A549 (cell line): ENCODE measurements around the gene NSUN7.

ENCODE experiments used
- CEBPB ChIP-seq, 2 experiments: fragments of >200 bp in 1 of 2; sonication (Bioruptor Twin) in 1 of 2; formaldehyde crosslinking in 1 of 2; IDR thresholded peaks; 2 replicates each; pipeline ENCODE4 v1.6.1; 2012 to 2016
- FOSB ChIP-seq: fragments of 250-450 bp; sonication (Bioruptor Pico); IDR thresholded peaks from 2 replicates; pipeline ENCODE4 v1.5.0; 2020; ENCODE audit warnings: mild to moderate bottlenecking, moderate library complexity
- JUNB ChIP-seq: fragments of >200 bp; sonication (Bioruptor Twin); formaldehyde crosslinking; IDR thresholded peaks from 2 replicates; pipeline ENCODE4 v1.6.1; 2016
- NFE2L2 ChIP-seq: fragments of 150-350 bp; conservative IDR thresholded peaks from 2 replicates; pipeline ENCODE4 v1.6.1; 2014; ENCODE audit warnings: low read length
- NPAS2 ChIP-seq: fragments of 250-450 bp; sonication (Bioruptor Pico); IDR thresholded peaks from 2 replicates; pipeline ENCODE4 v1.8.0; 2022; ENCODE audit warnings: mild to moderate bottlenecking, moderate library complexity, borderline replicate concordance
- POLR2A ChIP-seq: IDR thresholded peaks from 2 replicates; pipeline ENCODE4 v1.6.1; 2012; ENCODE audit warnings: mild to moderate bottlenecking, low read length
- RAD21 ChIP-seq, 2 experiments: fragments of >200 bp in 1 of 2; sonication (Bioruptor Twin) in 1 of 2; formaldehyde crosslinking in 1 of 2; IDR thresholded peaks in 1 of 2; conservative IDR thresholded peaks in 1 of 2; 2 replicates in 1 of 2; 3 replicates in 1 of 2; pipeline ENCODE4 v1.6.1; 2012 to 2018; ENCODE audit warnings: inconsistent platforms in 1 of 2
- RARB ChIP-seq: fragments of 250-450 bp; sonication (Bioruptor Pico); IDR thresholded peaks from 2 replicates; pipeline ENCODE4 v1.8.0; 2021; ENCODE audit warnings: mild to moderate bottlenecking, moderate library complexity
- RCOR1 ChIP-seq: fragments of 150-350 bp; IDR thresholded peaks from 2 replicates; pipeline ENCODE4 v1.6.1; 2014; ENCODE audit warnings: antibody characterized with exemption, low read length, low read depth
- REST ChIP-seq: fragments of 200-600 bp; sonication (generic); IDR thresholded peaks from 2 replicates; pipeline ENCODE4 v1.6.1; 2016; ENCODE audit warnings: antibody characterized with exemption, mild to moderate bottlenecking, moderate library complexity
- RFX5 ChIP-seq: fragments of 450-650 bp; IDR thresholded peaks from 2 replicates; pipeline ENCODE4 v1.7.1; 2014; ENCODE audit warnings: antibody characterized with exemption, mild to moderate bottlenecking, moderate library complexity
- TF ChIP-seq, protein P1 (sequence below): fragments of 150-350 bp; IDR thresholded peaks from 2 replicates; pipeline ENCODE4 v1.6.1; 2014; ENCODE audit warnings: low read depth, mild to moderate bottlenecking, low read length
- TF ChIP-seq, protein P2 (sequence below): fragments of >200 bp; sonication (Bioruptor Twin); formaldehyde crosslinking; IDR thresholded peaks from 3 replicates; pipeline ENCODE4 v1.5.1; 2016
- TF ChIP-seq, protein P3 (sequence below): IDR thresholded peaks from 2 replicates; pipeline ENCODE4 v1.6.1; 2012

DNA sequence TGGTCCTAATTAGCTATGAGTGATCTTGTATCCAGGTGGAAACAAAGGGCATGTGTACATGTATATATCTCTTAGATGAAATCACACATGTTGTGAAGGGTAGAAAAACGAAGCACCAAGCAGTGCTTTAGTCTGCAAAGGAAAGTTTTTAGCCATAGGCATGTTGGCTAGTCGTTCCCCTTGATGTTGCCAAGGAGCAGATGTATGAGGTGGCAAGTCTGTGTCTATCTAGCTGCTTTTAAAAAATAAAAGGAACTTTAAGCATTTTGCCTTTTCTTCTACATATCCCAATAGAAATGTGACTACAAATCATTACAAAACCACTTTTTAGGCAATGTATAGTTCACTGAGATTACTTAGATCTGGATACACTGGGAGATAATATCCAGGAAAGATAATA lies 63.1 kb downstream of the NSUN7 start:
- TF ChIP-seq, protein P1, sequence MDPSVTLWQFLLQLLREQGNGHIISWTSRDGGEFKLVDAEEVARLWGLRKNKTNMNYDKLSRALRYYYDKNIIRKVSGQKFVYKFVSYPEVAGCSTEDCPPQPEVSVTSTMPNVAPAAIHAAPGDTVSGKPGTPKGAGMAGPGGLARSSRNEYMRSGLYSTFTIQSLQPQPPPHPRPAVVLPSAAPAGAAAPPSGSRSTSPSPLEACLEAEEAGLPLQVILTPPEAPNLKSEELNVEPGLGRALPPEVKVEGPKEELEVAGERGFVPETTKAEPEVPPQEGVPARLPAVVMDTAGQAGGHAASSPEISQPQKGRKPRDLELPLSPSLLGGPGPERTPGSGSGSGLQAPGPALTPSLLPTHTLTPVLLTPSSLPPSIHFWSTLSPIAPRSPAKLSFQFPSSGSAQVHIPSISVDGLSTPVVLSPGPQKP: no peak
- TF ChIP-seq NFE2L2: no peak
- TF ChIP-seq, protein P2, sequence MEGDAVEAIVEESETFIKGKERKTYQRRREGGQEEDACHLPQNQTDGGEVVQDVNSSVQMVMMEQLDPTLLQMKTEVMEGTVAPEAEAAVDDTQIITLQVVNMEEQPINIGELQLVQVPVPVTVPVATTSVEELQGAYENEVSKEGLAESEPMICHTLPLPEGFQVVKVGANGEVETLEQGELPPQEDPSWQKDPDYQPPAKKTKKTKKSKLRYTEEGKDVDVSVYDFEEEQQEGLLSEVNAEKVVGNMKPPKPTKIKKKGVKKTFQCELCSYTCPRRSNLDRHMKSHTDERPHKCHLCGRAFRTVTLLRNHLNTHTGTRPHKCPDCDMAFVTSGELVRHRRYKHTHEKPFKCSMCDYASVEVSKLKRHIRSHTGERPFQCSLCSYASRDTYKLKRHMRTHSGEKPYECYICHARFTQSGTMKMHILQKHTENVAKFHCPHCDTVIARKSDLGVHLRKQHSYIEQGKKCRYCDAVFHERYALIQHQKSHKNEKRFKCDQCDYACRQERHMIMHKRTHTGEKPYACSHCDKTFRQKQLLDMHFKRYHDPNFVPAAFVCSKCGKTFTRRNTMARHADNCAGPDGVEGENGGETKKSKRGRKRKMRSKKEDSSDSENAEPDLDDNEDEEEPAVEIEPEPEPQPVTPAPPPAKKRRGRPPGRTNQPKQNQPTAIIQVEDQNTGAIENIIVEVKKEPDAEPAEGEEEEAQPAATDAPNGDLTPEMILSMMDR: no peak
- TF ChIP-seq CEBPB (IDR thresholded peaks at IDR 0.05): no peak
- TF ChIP-seq, protein P3, sequence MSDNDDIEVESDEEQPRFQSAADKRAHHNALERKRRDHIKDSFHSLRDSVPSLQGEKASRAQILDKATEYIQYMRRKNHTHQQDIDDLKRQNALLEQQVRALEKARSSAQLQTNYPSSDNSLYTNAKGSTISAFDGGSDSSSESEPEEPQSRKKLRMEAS: no peak
- no peak for TF ChIP-seq JUNB
- TF ChIP-seq REST: no peak
- TF ChIP-seq RFX5: no peak
- TF ChIP-seq RAD21 (conservative IDR thresholded peaks at IDR 0.05 in 1 of 2, IDR thresholded peaks at IDR 0.05 in 1 of 2): no peak
- no peak for TF ChIP-seq NPAS2
- no peak for TF ChIP-seq FOSB (CRISPR knock-in tag)
- no peak for TF ChIP-seq RARB (CRISPR knock-in tag)
- TF ChIP-seq POLR2A: no peak
- TF ChIP-seq RCOR1: no peak
